GM12878 (cell line): ENCODE results near the gene RABL6. TPM values are rescaled to one million over a fixed set of nuclear protein-coding genes. Genes with fewer than 3 reads are reported as not detected.

Experiments used
- ATAC-seq: fragments of 200-7000 bp; cut with Tn5 transposase; 3 replicates; pipeline ENCODE4 v1.9.1; 2020; ENCODE audit warnings: mild to moderate bottlenecking, moderate library complexity
- BruUV-seq: library from RNA; stranded (reverse); fragments of 400-500 nt; replicated peaks from 2 replicates; lab custom pipeline; 2021; lab: Mats Ljungman, UMichigan
- CTCF ChIA-PET: fragments of 300-600 bp; sonication (Branson Sonifier 250); formaldehyde crosslinking; extraction: SDS; loops from one replicate; lab custom pipeline; 2021; ENCODE audit warnings: inconsistent platforms; lab: Yijun Ruan, JAX
- POLR2A ChIA-PET: fragments of 350-600 bp; formaldehyde crosslinking; extraction: SDS; loops from one replicate; lab custom pipeline; 2021; ENCODE audit warnings: inconsistent platforms; lab: Charles Lee
- RAD21 ChIA-PET: fragments of 300-600 bp; sonication (Branson Sonifier 250); formaldehyde crosslinking; loops from one replicate; lab custom pipeline; 2023; ENCODE audit warnings: antibody characterized with exemption; ENCODE audit not compliant: unreplicated experiment; lab: Charles Lee
- SMC1A ChIA-PET: fragments of 300-600 bp; sonication (Branson Sonifier 250); formaldehyde crosslinking; loops from one replicate; lab custom pipeline; 2023; ENCODE audit not compliant: unreplicated experiment, uncharacterized antibody; lab: Charles Lee
- DNase-seq: peaks from one replicate; pipeline ENCODE4 v3.0.0-alpha.2; 2011; ENCODE audit warnings: low read depth, low spot score
- FAIRE-seq: peaks from 3 replicates; lab custom pipeline; 2011; peaks lifted over from hg19 to GRCh38; lab: Jason Lieb, UNC
- H2AFZ ChIP-seq: 2 replicates; pipeline ENCODE4 v1.6.0; 2011; ENCODE audit warnings: low read depth, low read length, control low read depth; ENCODE audit not compliant: control insufficient read depth
- H3K27ac ChIP-seq: 2 replicates; pipeline ENCODE4 v1.5.1; 2011; ENCODE audit warnings: control low read depth; ENCODE audit not compliant: control insufficient read depth, insufficient read depth
- H3K27me3 ChIP-seq, 2 experiments: replicated peaks in 1 of 2; 2 replicates each; pipeline versions ENCODE4 v1.6.0 to v1.6.1; 2011; ENCODE audit warnings: low read length in 1 of 2; ENCODE audit not compliant: control insufficient read depth in 2 of 2, insufficient read depth in 2 of 2
- H3K36me3 ChIP-seq, 2 experiments: 2 replicates each; pipeline ENCODE4 v1.5.1; 2011; ENCODE audit warnings: low read length in 1 of 2; ENCODE audit not compliant: control insufficient read depth in 2 of 2, insufficient read depth in 2 of 2
- H3K4me1 ChIP-seq: 2 replicates; pipeline ENCODE4 v1.6.1; 2011; ENCODE audit warnings: mild to moderate bottlenecking, low read length, moderate library complexity, mixed read lengths; ENCODE audit not compliant: control insufficient read depth, insufficient read depth
- H3K4me2 ChIP-seq: 2 replicates; pipeline ENCODE4 v1.6.0; 2011; ENCODE audit warnings: control low read depth; ENCODE audit not compliant: control insufficient read depth, insufficient read depth
- H3K4me3 ChIP-seq: fragments of 200-600 bp; sonication (generic); 2 replicates; pipeline ENCODE4 v1.5.1; 2016
- H3K79me2 ChIP-seq: 2 replicates; pipeline ENCODE4 v1.6.0; 2011; ENCODE audit warnings: low read length; ENCODE audit not compliant: control insufficient read depth, insufficient read depth
- H3K9ac ChIP-seq: 2 replicates; pipeline ENCODE4 v1.8.0; 2011; ENCODE audit warnings: low read length, control low read depth, mixed read lengths; ENCODE audit not compliant: control insufficient read depth, insufficient read depth
- H3K9me3 ChIP-seq: replicated peaks from 3 replicates; pipeline ENCODE4 v1.5.1; 2011; ENCODE audit warnings: mild to moderate bottlenecking, low read length; ENCODE audit not compliant: control insufficient read depth, insufficient read depth
- H4K20me1 ChIP-seq: 2 replicates; pipeline ENCODE4 v1.6.0; 2011; ENCODE audit not compliant: control insufficient read depth, insufficient read depth
- CEBPB ChIP-seq, 2 experiments: fragments of 150-350 bp in 1 of 2; IDR thresholded peaks; 2 replicates each; pipeline ENCODE4 v1.6.1; 2012 to 2014; ENCODE audit warnings: low read depth in 2 of 2, low read length in 2 of 2, borderline replicate concordance in 1 of 2, inconsistent platforms in 1 of 2
- DPF2 ChIP-seq: fragments of 450-650 bp; IDR thresholded peaks from 2 replicates; pipeline ENCODE4 v1.6.1; 2017; ENCODE audit warnings: mild to moderate bottlenecking
- ETV6 ChIP-seq, 2 experiments: fragments of 450-650 bp in 1 of 2; IDR thresholded peaks in 1 of 2; conservative IDR thresholded peaks in 1 of 2; 2 replicates each; pipeline ENCODE4 v1.6.1; 2014; ENCODE audit warnings: antibody characterized with exemption in 1 of 2, borderline replicate concordance in 1 of 2, low read depth in 1 of 2, mild to moderate bottlenecking in 1 of 2, moderate library complexity in 1 of 2
- EZH2 ChIP-seq: IDR thresholded peaks from 2 replicates; pipeline ENCODE4 v1.6.1; 2012; ENCODE audit warnings: low read depth, mild to moderate bottlenecking, control low read depth, inconsistent platforms, low read length, borderline replicate concordance; ENCODE audit not compliant: control insufficient read depth
- FOS ChIP-seq: IDR thresholded peaks from 3 replicates; pipeline ENCODE4 v1.6.1; 2011; ENCODE audit warnings: borderline replicate concordance; ENCODE audit not compliant: insufficient read length; ENCODE audit errors: extremely low read depth
- FOXK2 ChIP-seq: fragments of 450-650 bp; IDR thresholded peaks from 2 replicates; pipeline ENCODE4 v1.6.1; 2017; ENCODE audit warnings: mild to moderate bottlenecking, moderate library complexity
- MXI1 ChIP-seq: fragments of 150-350 bp; IDR thresholded peaks from 2 replicates; pipeline ENCODE4 v1.6.1; 2011; ENCODE audit warnings: low read depth, mild to moderate bottlenecking, inconsistent platforms, low read length, improper control_type of control experiment
- POLR2AphosphoS5 ChIP-seq: IDR thresholded peaks from 2 replicates; pipeline ENCODE4 v1.6.1; 2011; ENCODE audit warnings: mild to moderate bottlenecking, low read length, inconsistent platforms
- REST ChIP-seq: IDR thresholded peaks from 2 replicates; pipeline ENCODE4 v1.6.1; 2012; ENCODE audit warnings: mild to moderate bottlenecking, low read depth, low read length
- SMAD5 ChIP-seq: IDR thresholded peaks from 2 replicates; pipeline ENCODE4 v1.6.1; 2016; ENCODE audit warnings: antibody characterized with exemption, low read depth
- WGBS: methylation state at CpG from one replicate; pipeline ENCODE4 v1.1.6; 2016; ENCODE audit warnings: low lambda C conversion rate; ENCODE audit not compliant: insufficient replicate concordance, insufficient coverage; ENCODE audit errors: missing lambda C conversion rate; 5-methylcytosine and 5-hydroxymethylcytosine counted together
- in situ Hi-C: fragments of 300-500 bp; cut with MboI; formaldehyde crosslinking; loops from 9 replicates; pipeline ENCODE4 v1.14.3; 2018; ENCODE audit warnings: mixed read lengths
- intact Hi-C: fragments of 100-400 bp; cut with micrococcal nuclease; formaldehyde crosslinking; loops from one replicate; pipeline ENCODE4 v1.14.2; 2022; ENCODE audit not compliant: unreplicated experiment
- polyA plus RNA-seq, 11 experiments: library from polyadenylated mRNA; depleted of rRNA in 4 of 11; unstranded in 6 of 11; stranded (reverse) in 5 of 11; fragments of >200 nt; fragmentation: Nextera tagmentation in 4 of 11; fragmentation: Illumina TruSeq in 1 of 11; extraction: Ambion mirVana in 4 of 11; extraction: Trizol in 1 of 11; gene quantifications; 1 replicate in 1 of 11; 2 replicates in 10 of 11; pipeline versions ENCODE4 v1.2.1 to v1.2.3, GENCODE V29; 2011 to 2016; ENCODE audit warnings: inconsistent platforms in 2 of 11, missing spikeins in 2 of 11, low read depth in 1 of 11
- total RNA-seq, 4 experiments: library from RNA; depleted of rRNA in 3 of 4; stranded (reverse); fragments of >200 nt in 3 of 4; fragmentation: Illumina TruSeq in 1 of 4; extraction: Trizol in 1 of 4; gene quantifications; 2 replicates each; pipeline versions ENCODE4 v1.2.1 to v1.2.3, GENCODE V29; 2013 to 2021
- TF ChIP-seq, protein P1 (sequence below): fragments of 450-650 bp; IDR thresholded peaks from 2 replicates; pipeline ENCODE4 v1.6.1; 2018; ENCODE audit warnings: mild to moderate bottlenecking, low read depth, moderate library complexity; ENCODE audit not compliant: partially characterized antibody
- TF ChIP-seq, protein P2 (sequence below): IDR thresholded peaks from 2 replicates; pipeline ENCODE4 v1.6.1; 2012; ENCODE audit warnings: low read length, inconsistent platforms

Gene RABL6
- total and polyA plus RNA-seq, 10 of the 15 experiments (the other 5 are each of a cell fraction or from before 2014, with no cell fraction given): 1.4 to 134 (median 42.7) TPM

- WGBS: 70% methylated on average over 25 of the region's 25 CpGs
- H3K9ac ChIP-seq: no peak overlapping the region
- CTCF ChIA-PET: interaction anchor here (1.1 to 2.8 kb wide), 5 partner anchors 18 to 46 kb away, joined by 3 to 16 read pairs (median 3); no protein-coding TSS in a partner anchor
- TF ChIP-seq EZH2 (no peak), POLR2AphosphoS5 (no peak), DPF2 (no peak), ETV6 (conservative IDR thresholded peaks at IDR 0.05 in 1 of 2, IDR thresholded peaks at IDR 0.05 in 1 of 2; ENCODE audit: borderline replicate concordance in 1 of 2, low read depth in 1 of 2) (no peak), MXI1 (no peak), FOXK2 (no peak), SMAD5 (no peak), CEBPB (IDR thresholded peaks at IDR 0.05; ENCODE audit: borderline replicate concordance in 1 of 2, low read depth in 2 of 2, low read length in 2 of 2) (no peak), FOS (no peak), REST (no peak)
- TF ChIP-seq, protein P1, sequence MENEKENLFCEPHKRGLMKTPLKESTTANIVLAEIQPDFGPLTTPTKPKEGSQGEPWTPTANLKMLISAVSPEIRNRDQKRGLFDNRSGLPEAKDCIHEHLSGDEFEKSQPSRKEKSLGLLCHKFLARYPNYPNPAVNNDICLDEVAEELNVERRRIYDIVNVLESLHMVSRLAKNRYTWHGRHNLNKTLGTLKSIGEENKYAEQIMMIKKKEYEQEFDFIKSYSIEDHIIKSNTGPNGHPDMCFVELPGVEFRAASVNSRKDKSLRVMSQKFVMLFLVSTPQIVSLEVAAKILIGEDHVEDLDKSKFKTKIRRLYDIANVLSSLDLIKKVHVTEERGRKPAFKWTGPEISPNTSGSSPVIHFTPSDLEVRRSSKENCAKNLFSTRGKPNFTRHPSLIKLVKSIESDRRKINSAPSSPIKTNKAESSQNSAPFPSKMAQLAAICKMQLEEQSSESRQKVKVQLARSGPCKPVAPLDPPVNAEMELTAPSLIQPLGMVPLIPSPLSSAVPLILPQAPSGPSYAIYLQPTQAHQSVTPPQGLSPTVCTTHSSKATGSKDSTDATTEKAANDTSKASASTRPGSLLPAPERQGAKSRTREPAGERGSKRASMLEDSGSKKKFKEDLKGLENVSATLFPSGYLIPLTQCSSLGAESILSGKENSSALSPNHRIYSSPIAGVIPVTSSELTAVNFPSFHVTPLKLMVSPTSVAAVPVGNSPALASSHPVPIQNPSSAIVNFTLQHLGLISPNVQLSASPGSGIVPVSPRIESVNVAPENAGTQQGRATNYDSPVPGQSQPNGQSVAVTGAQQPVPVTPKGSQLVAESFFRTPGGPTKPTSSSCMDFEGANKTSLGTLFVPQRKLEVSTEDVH: no peak
- TF ChIP-seq, protein P2, sequence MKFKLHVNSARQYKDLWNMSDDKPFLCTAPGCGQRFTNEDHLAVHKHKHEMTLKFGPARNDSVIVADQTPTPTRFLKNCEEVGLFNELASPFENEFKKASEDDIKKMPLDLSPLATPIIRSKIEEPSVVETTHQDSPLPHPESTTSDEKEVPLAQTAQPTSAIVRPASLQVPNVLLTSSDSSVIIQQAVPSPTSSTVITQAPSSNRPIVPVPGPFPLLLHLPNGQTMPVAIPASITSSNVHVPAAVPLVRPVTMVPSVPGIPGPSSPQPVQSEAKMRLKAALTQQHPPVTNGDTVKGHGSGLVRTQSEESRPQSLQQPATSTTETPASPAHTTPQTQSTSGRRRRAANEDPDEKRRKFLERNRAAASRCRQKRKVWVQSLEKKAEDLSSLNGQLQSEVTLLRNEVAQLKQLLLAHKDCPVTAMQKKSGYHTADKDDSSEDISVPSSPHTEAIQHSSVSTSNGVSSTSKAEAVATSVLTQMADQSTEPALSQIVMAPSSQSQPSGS: no peak
- TF ChIP-seq, all 136 proteins: peak for 0
- Histone ChIP-seq H3K9me3 (peaks cover 8% of the 10 kb centered on the region; the same call in 2 of the 3 replicates), H3K27ac (no peak overlapping the region), H3K4me2 (no peak overlapping the region), H2AFZ (no peak overlapping the region), H3K36me3 (no peaks in the 10 kb centered on the region), H3K4me1 (peaks cover 4% of the 10 kb centered on the region), H3K4me3 (no peak overlapping the region), H3K79me2 (no peaks in the 10 kb centered on the region), H3K27me3 (no peaks in the 10 kb centered on the region), H4K20me1 (no peaks in the 10 kb centered on the region)
- in situ Hi-C loops (no loop called here), intact Hi-C loops (no loop called here)
- no peak for FAIRE-seq
- ChIA-PET POLR2A (no interaction called here), SMC1A (no interaction called here), RAD21 (no interaction called here)
- no peak for DNase-seq
- ATAC-seq: no peak
- BruUV-seq: no TSS peak
These were observed 47.3 kb upstream of the RABL6 start for GRCh38 chr9:136760424-136760823.
